Measurements from ENCODE around the gene ZNF775.
A peak's percentile ranks its signal among the peaks of the same experiment; 100 is the strongest.

The ZNF775 gene

GRCh38 chr7:150378853-150379440 is at the start of gene ZNF775:
TSS of gene ZNF775 (plus strand) at chr7:150379330. CDS start at chr7:150388471, 9,141 bp downstream.
- peak; percentile 91 to 99 (median 96) for DNase-seq
- intact Hi-C loops (cut with DNase I), result no loop called here

- DNase-seq, result peak in 9 of 10 donors; percentile 17 to 94 (median 57)
- intact Hi-C loops (cut with DNase I), result no loop called here
Observed at GRCh38 chr7:150329331-150330120, 49.6 kb upstream of the ZNF775 start.

DNA sequence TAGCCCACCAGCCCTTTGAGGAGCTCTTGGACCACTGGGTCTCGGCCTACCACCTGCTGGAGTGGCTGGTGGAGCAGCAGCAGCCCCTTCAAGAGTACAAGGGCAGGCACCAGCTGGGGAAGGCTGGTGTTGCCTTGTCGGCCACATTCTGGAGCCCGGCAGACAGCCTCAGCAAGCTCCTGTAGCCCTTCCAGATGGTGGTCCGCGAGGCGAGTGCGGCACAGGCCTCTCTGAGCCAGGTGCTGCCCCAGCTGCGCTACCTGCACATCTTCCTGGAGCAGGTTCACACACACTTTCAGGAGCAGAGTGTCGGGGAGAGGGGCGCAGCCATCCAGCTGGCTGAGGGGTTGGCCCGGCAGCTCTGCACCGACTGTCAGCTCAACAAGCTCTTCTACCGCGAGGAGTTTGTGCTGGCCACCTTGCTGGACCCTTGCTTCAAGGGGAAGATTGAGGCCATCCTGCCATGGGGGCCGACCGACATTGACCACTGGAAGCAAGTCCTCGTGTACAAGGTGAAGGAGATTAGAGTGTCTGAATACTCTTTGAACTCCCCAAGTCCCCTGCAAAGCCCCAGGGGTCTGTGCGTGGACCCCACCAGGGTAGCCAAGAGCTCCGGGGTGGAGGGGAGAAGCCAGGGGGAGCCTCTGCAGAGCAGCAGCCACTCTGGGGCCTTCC is 48.8 kb upstream of the ZNF775 start:
- no peak for DNase-seq
- intact Hi-C loops (cut with DNase I), result no loop called here

DNA sequence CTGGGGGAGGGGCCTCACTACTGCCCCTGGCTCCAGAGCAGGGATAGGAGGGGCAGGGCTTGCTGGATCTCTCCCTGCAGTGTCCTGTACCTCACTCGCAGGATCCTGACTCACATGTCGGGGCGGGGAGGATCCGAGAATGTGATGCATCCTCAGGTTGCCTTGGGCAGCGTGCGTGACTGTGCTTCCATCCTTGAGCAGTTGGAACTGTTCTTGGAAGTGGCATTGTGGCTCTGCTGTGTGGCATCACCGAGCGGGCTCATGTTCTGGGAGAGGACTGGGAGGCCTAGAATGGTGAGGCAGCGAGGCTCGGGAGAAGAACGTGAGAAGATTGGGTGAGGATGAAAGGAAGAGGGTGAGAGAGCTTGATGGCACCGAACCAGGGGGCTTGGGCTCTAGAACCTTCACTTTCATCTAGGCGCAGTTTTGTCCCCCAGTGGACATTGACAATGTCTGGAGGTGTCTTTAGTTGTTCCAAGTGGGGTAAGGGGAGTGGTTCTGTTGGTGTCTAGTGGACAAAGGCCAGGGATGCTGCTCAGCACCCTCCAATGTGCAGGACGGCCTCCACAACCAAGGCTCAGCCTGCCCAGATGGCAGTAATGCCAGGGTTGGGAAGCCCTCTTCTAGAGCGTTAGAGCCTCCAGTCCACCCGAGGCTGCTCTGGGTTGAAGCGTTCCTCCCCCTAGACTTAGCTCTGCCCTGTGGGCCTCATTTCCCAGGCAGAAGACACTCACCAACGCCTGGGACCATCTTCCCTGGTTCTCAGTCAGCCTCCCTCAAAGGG is 46.1 kb upstream of the ZNF775 start:
- DNase-seq, result no peak
- intact Hi-C loops (cut with DNase I), result no loop called here

DNA sequence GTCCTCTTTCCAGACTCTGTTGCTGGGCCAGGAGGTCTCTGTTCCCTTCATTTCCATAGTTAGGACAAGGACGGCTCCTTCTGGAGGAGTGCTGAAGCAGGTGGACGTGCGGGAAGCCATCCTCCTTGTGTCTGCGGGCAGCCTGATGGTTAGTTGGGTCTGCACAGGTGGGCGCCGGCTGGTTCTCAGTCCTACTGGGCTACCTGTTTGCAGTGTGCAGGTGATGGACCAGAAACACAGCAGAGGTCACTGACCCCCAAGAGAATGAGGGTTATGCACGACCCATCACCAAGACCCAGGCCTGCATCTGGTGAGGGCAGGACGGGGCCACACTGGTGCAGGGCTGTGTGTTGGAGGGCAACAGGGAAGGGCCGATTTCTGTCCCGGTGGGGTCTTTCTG is 45.5 kb upstream of the ZNF775 start:
- intact Hi-C loops (cut with DNase I), result no loop called here
- no peak for DNase-seq

DNA sequence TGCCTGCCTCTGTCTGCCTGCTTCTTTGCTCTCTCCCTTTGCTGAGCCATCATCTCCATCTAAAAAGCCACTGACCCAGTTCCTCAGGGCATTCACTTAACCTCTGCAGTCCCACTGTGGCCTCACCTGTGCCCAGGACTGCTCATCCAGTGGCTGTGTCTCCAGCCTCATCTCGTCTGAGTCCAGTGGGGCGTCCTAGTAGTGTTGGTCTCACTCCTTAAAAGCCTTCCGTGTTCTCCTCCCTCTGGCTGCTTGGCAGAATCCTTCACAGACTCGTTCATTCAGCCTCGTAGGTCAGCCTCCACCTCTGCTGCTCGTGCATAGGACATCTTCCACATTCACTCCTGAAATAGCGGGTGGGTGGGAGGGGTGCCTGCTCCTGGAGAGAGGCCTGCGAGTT is 45.0 kb upstream of the ZNF775 start:
- intact Hi-C loops (cut with DNase I), result no loop called here
- DNase-seq, result no peak

GRCh38 chr7:150335108-150335773 is 43.9 kb upstream of the ZNF775 start:
- intact Hi-C loops (cut with DNase I), result no loop called here
- no peak for DNase-seq

- intact Hi-C loops (cut with DNase I), result no loop called here
- no peak for DNase-seq
Observed at GRCh38 chr7:150335774-150336112, 43.4 kb upstream of the ZNF775 start.

DNA sequence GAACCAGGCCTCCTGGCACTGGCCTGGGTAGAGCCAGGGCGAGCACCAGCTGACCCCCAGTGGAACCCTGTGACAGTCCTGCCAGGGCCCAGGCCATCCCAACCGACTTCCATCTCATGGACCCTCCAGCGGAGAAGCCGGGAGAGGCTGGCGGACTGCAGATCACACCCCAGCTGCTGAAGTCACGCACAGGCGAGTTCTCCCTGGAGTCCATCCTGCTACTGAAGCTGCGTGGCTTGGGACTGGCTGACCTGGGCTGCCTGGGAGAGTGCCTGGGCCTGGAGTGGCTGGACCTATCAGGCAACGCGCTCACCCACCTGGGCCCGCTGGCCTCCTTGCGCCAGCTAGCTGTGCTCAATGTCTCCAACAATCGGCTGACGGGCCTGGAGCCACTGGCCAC is 42.4 kb upstream of the ZNF775 start:
- intact Hi-C loops (cut with DNase I), result no loop called here
- DNase-seq, result no peak

DNA sequence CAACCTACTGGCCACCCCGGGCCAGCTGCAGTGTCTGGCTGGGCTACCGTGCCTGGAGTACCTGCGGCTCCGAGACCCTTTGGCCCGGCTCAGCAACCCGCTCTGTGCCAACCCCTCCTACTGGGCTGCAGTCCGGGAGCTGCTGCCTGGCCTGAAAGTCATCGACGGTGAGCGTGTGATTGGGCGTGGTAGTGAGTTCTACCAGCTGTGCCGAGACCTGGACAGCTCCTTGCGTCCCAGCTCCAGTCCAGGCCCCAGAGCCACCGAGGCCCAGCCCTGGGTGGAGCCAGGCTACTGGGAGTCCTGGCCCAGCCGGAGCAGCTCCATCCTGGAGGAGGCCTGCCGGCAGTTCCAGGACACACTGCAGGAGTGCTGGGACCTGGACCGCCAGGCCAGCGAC is 42.0 kb upstream of the ZNF775 start:
- no peak for DNase-seq
- intact Hi-C loops (cut with DNase I), result no loop called here

- intact Hi-C loops (cut with DNase I), result no loop called here
- DNase-seq, result no peak
Observed at GRCh38 chr7:150337659-150338081, 41.5 kb upstream of the ZNF775 start.

- no peak for DNase-seq
- intact Hi-C loops (cut with DNase I), result no loop called here
Observed at GRCh38 chr7:150338166-150338829, 40.8 kb upstream of the ZNF775 start.

DNA sequence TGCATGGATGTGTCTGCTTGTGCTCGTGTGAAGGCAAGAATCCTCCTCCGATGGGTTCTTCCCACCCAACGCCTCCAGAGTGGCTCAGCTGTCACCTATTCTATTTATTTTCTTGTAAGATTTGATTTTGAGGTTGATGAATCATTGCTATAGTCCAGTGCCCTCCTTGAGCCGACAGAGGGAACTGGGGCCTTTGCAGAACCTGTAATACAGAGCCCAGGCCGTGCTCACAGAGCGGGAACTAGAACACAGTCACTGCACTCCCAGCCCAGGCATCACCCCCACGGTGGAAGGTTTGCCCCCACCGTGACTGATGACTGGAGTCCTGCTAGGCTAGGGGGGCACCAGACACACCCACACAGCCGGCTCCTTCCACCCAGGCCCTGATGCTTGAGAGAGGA is 39.7 kb upstream of the ZNF775 start:
- DNase-seq, result no peak
- intact Hi-C loops (cut with DNase I), result no loop called here

- intact Hi-C loops (cut with DNase I), result no loop called here
- no peak for DNase-seq
Observed at GRCh38 chr7:150340024-150340749, 38.9 kb upstream of the ZNF775 start.

- intact Hi-C loops (cut with DNase I), result no loop called here
- no peak for DNase-seq
Observed at GRCh38 chr7:150340875-150341262, 38.3 kb upstream of the ZNF775 start.

DNA sequence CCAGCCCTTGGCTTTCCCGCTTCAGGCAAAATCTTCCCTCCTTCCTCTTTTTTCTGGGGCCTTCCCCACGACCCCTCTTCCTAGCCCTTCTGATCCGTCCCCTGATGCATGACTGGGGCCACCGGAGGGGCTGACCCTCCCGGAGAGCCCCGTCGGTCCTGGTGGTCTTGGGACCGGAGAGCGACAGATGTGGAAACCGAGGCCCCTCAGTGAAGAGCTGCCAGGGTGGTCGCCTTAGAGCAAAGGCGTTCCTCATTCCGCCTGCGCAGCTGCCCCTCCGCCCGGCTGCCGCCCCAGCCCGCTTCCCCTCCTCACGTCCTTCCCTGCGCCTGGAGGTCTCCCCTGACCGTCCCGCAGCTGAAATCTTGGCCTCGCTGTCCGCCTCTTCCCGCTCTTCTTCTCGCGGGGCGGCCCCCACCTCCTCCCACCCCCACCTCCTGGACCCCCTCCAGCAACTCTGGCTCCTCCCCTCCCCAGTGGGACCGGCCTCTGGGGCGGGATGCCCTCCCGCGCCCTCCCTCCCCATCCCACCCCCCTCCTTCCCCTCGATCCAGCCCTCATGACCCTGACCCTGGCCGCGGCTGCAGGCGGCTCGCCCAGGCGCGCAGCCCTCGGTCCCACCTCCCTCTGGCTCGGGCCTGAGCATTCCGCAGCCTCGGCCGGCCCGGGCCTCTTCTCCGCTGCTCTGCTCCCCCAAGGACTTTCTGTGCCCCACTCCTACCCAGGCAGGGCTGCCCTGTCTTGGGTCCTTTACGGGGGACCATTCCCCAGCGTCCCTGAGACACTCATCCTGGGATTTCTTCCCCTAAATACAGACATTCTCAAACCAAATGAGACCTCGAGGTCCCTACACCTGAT is 37.6 kb upstream of the ZNF775 start, which contains the start of gene RARRES2:
RARRES2 (minus strand) TSS at position 367 of the 858 bp plus-strand sequence. CDS start 1,020 bp downstream, outside the sequence.
- DNase-seq, result peak in 1 of 10 donors; percentile 28
- intact Hi-C loops (cut with DNase I), result no loop called here

DNA sequence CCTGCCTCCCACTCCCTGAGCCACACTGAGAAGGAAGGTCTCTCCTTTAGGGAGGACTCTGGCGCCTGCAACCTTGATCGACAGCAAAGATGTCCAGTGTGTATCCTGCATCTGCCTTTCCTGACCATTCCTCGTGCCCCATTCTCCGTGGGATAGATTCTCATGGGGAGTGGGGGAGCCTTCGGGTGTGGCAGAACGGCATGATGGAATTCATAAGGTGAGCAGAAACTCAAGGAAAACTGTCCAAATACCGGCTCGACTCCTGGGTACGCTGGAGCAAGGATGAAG is 37.1 kb upstream of the ZNF775 start:
- DNase-seq, result no peak
- intact Hi-C loops (cut with DNase I), result no loop called here

GRCh38 chr7:150343225-150343624 is 35.9 kb upstream of the ZNF775 start:
- intact Hi-C loops (cut with DNase I), result no loop called here
- no peak for DNase-seq

Measured in posterior cingulate gyrus (tissue), 11 donors.